Endodermal cell (in vitro differentiated cells): ENCODE measurements around the gene ARL4C. TPM values are rescaled to one million over a fixed set of nuclear protein-coding genes. Genes with fewer than 3 reads are reported as not detected.

Experiments used
- DNase-seq: peaks from one replicate; pipeline ENCODE4 v3.0.0-alpha.2; 2017
- H3K27ac ChIP-seq: 2 replicates; pipeline ENCODE4 v1.5.1; 2013; ENCODE audit warnings: mild to moderate bottlenecking, low read depth, low read length, moderate library complexity
- H3K27me3 ChIP-seq: 2 replicates; pipeline ENCODE4 v1.6.1; 2013; ENCODE audit warnings: mild to moderate bottlenecking, low read length, moderate library complexity; ENCODE audit not compliant: insufficient read depth, control insufficient read depth, poor library complexity, severe bottlenecking
- H3K36me3 ChIP-seq: 2 replicates; pipeline ENCODE4 v1.7.0; 2013; ENCODE audit warnings: mild to moderate bottlenecking, low read length, moderate library complexity; ENCODE audit not compliant: control insufficient read depth, insufficient read depth
- H3K4me1 ChIP-seq: one replicate; pipeline ENCODE4 v1.7.0; 2013; ENCODE audit warnings: low read length; ENCODE audit not compliant: control insufficient read depth, insufficient read depth
- H3K4me3 ChIP-seq: 2 replicates; pipeline ENCODE4 v1.5.1; 2013; ENCODE audit warnings: mild to moderate bottlenecking, low read length, moderate library complexity
- H3K9ac ChIP-seq: 2 replicates; pipeline ENCODE4 v1.6.1; 2013; ENCODE audit warnings: mild to moderate bottlenecking, low read length, moderate library complexity; ENCODE audit not compliant: poor library complexity, severe bottlenecking; ENCODE audit errors: extremely low read depth
- H3K9me3 ChIP-seq: 2 replicates; pipeline ENCODE4 v1.6.1; 2013; ENCODE audit warnings: mild to moderate bottlenecking, low read length, moderate library complexity; ENCODE audit not compliant: control insufficient read depth
- H3K27ac Mint-ChIP-seq: 2 replicates; pipeline ENCODE4 v1.8.0; 2020; ENCODE audit warnings: mixed read lengths
- H3K27me3 Mint-ChIP-seq: 2 replicates; pipeline ENCODE4 v1.8.0; 2021; ENCODE audit warnings: mild to moderate bottlenecking, mixed read lengths; ENCODE audit not compliant: insufficient read depth
- H3K36me3 Mint-ChIP-seq: 2 replicates; pipeline ENCODE4 v1.8.0; 2020; ENCODE audit warnings: low read depth, mixed read lengths
- H3K4me1 Mint-ChIP-seq: 2 replicates; pipeline ENCODE4 v1.8.0; 2020; ENCODE audit warnings: mixed read lengths
- H3K4me3 Mint-ChIP-seq: 2 replicates; pipeline ENCODE4 v1.8.0; 2020; ENCODE audit warnings: mild to moderate bottlenecking, moderate library complexity, mixed read lengths
- H3K9me3 Mint-ChIP-seq: 2 replicates; pipeline ENCODE4 v1.8.0; 2020; ENCODE audit warnings: mild to moderate bottlenecking, mixed read lengths
- WGBS, 2 experiments: methylation state at CpG; one replicate each; pipeline versions ENCODE4 v1.1.5 to v1.1.7; 2013; ENCODE audit warnings: missing lambda C conversion rate in 2 of 2, mixed read lengths in 1 of 2; ENCODE audit not compliant: insufficient coverage in 1 of 2, insufficient read length in 1 of 2; 5-methylcytosine and 5-hydroxymethylcytosine counted together
- total RNA-seq, 2 donors: library from RNA; stranded (reverse); fragmentation: NEBNext Ultra II Directional in 1 of 2; extraction: Animal tissue kit (Norgen Biotek cat#: 25700) in 1 of 2; gene quantifications; 2 replicates in 1 of 2; 3 replicates in 1 of 2; pipeline ENCODE4 v1.2.1, GENCODE V29; 2021
- TF ChIP-seq, protein P1 (sequence below): fragments of 200-600 bp; sonication (generic); conservative IDR thresholded peaks from 2 replicates; pipeline ENCODE4 v1.5.0; 2021; ENCODE audit warnings: antibody characterized with exemption, mild to moderate bottlenecking

ARL4C gene
- total RNA-seq, 2 donors from 2014 or later = 9.3 to 21.7 TPM

- Mint-ChIP-seq H3K36me3 (no peaks in the 10 kb centered on the region), H3K27ac (no peak overlapping the region)
- 89% methylated on average over 1 of the region's 1 CpG; no CpG with 5 or more reads in 1 of the 2 experiments for WGBS, 2 experiments
Observed at GRCh38 chr2:234488486-234488885, 8.4 kb downstream of the ARL4C start.

DNA sequence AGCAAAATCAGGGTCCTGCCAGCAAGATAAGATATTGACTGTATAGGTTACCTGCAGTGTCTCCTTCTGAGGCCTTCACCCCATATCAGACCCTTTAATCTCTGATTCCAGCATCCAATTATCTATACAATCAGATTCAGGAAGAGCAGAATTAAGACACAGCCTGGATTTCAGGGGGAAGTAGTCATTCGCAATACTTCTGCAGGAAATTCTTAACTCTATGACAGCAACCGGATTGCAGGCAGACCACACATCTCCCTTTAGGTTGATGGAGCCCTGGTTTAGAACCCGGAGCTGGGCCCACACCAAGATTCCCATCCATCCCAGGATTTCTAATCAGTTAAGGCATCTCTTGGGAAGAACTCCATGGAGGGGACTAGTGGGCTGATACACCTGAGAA is 9.5 kb downstream of the ARL4C start:
- no peaks in the 10 kb centered on the region for H3K36me3 ChIP-seq
- no peaks in the 10 kb centered on the region for H3K27me3 Mint-ChIP-seq
- WGBS, 2 experiments = 92 to 95% methylated on average over 2 to 3 of the region's 3 CpGs
- DNase-seq = no peak
- H3K9me3 ChIP-seq = no peaks in the 10 kb centered on the region
- TF ChIP-seq, protein P1, sequence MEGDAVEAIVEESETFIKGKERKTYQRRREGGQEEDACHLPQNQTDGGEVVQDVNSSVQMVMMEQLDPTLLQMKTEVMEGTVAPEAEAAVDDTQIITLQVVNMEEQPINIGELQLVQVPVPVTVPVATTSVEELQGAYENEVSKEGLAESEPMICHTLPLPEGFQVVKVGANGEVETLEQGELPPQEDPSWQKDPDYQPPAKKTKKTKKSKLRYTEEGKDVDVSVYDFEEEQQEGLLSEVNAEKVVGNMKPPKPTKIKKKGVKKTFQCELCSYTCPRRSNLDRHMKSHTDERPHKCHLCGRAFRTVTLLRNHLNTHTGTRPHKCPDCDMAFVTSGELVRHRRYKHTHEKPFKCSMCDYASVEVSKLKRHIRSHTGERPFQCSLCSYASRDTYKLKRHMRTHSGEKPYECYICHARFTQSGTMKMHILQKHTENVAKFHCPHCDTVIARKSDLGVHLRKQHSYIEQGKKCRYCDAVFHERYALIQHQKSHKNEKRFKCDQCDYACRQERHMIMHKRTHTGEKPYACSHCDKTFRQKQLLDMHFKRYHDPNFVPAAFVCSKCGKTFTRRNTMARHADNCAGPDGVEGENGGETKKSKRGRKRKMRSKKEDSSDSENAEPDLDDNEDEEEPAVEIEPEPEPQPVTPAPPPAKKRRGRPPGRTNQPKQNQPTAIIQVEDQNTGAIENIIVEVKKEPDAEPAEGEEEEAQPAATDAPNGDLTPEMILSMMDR = no peak
- H3K27me3 ChIP-seq = no peaks in the 10 kb centered on the region
- H3K4me3 ChIP-seq = no peak overlapping the region
- no peaks in the 10 kb centered on the region for H3K36me3 Mint-ChIP-seq
- no peak overlapping the region for H3K9ac ChIP-seq
- H3K27ac ChIP-seq = no peak overlapping the region
- H3K4me1 Mint-ChIP-seq = no peaks in the 10 kb centered on the region
- H3K4me3 Mint-ChIP-seq = no peak overlapping the region
- H3K4me1 ChIP-seq = no peaks in the 10 kb centered on the region
- no peaks in the 10 kb centered on the region for H3K9me3 Mint-ChIP-seq
- no peak overlapping the region for H3K27ac Mint-ChIP-seq

More at GRCh38 chr2:234488486-234488885, 8.4 kb downstream of the ARL4C start:
- Mint-ChIP-seq H3K4me3 (no peak overlapping the region), H3K9me3 (no peaks in the 10 kb centered on the region), H3K27me3 (no peaks in the 10 kb centered on the region), H3K4me1 (peaks cover 9% of the 10 kb centered on the region)
- no peaks in the 10 kb centered on the region for H3K9me3 ChIP-seq
- no peak overlapping the region for H3K4me3 ChIP-seq
- H3K27ac ChIP-seq = no peak overlapping the region
- H3K9ac ChIP-seq = no peak overlapping the region
- DNase-seq = no peak
- H3K4me1 ChIP-seq = no peaks in the 10 kb centered on the region
- H3K27me3 ChIP-seq = no peaks in the 10 kb centered on the region
- no peaks in the 10 kb centered on the region for H3K36me3 ChIP-seq
- TF ChIP-seq, protein P1 = no peak

DNA sequence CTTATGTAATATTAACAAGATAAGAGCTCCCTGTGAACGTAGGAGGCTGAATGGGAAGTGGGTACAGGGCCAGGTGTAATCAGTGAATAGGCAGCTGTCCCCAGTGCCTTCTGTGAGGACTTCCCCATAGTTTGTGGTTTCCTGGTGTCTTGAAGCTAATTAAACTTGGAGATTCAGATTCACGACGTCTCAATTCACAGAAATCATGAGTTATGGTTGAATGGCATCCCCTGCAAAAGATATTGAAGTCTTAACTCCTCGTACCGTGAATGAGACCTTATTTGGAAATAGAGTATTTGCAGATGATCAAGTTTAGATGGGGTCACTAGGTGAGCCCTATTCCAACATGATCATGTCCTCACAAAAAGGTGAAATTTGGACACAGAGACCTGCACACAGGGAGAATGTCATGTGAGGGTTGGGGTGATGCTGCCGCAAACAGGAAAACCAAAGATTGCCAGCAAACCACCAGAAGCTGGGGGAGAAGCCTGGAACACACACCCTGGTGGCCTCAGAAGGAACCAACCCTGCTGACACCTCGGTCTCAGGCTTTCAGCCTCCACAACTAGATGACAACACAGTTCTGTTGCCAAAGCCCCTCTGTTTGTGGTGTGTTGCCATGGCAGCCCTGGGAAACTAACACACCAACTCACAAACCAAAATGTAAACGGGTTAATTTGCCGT is 13.2 kb downstream of the ARL4C start:
- Histone ChIP-seq H3K4me1 (no peaks in the 10 kb centered on the region), H3K4me3 (no peak overlapping the region), H3K9me3 (no peaks in the 10 kb centered on the region), H3K27ac (no peak overlapping the region), H3K27me3 (no peaks in the 10 kb centered on the region), H3K36me3 (no peaks in the 10 kb centered on the region), H3K9ac (no peak overlapping the region)
- H3K27ac Mint-ChIP-seq = no peak overlapping the region
- H3K36me3 Mint-ChIP-seq = no peaks in the 10 kb centered on the region
- 89 to 94% methylated on average over 6 to 9 of the region's 9 CpGs for WGBS, 2 experiments
- DNase-seq = peak; percentile 80
- no peak overlapping the region for H3K4me3 Mint-ChIP-seq
- TF ChIP-seq, protein P1 = peak; percentile 72
- H3K4me1 Mint-ChIP-seq = no peaks in the 10 kb centered on the region
- no peaks in the 10 kb centered on the region for H3K27me3 Mint-ChIP-seq
- no peaks in the 10 kb centered on the region for H3K9me3 Mint-ChIP-seq
